GM12892 (cell line): ENCODE data around the gene TSPAN14.

ENCODE experiments used
- DNase-seq: peaks from one replicate; pipeline ENCODE4 v3.0.0; 2011; ENCODE audit not compliant: insufficient read length
- FAIRE-seq: peaks from 2 replicates; lab custom pipeline; 2011; peaks lifted over from hg19 to GRCh38; lab: Jason Lieb, UNC
- POLR2A ChIP-seq: IDR thresholded peaks from 2 replicates; pipeline ENCODE4 v1.6.1; 2011; ENCODE audit warnings: low read depth, low read length, control low read depth
- POLR2AphosphoS5 ChIP-seq: IDR thresholded peaks from 2 replicates; pipeline ENCODE4 v1.6.1; 2011; ENCODE audit warnings: low read depth, low read length, control low read depth
- TAF1 ChIP-seq: IDR thresholded peaks from 2 replicates; pipeline ENCODE4 v1.6.1; 2011; ENCODE audit warnings: low read depth, mild to moderate bottlenecking, control low read depth, low read length, borderline replicate concordance

TSPAN14 gene

GRCh38 chr10:80498078-80498832 lies 44.1 kb downstream of the TSPAN14 start:
- FAIRE-seq (no peak), DNase-seq (no peak)
- TF ChIP-seq TAF1 (no peak), POLR2A (no peak), POLR2AphosphoS5 (no peak)

- FAIRE-seq = no peak
- no peak for DNase-seq
- TF ChIP-seq POLR2A (no peak), TAF1 (no peak), POLR2AphosphoS5 (no peak)
Observed at GRCh38 chr10:80498833-80499741, 45.0 kb downstream of the TSPAN14 start.

GRCh38 chr10:80500572-80501380 lies 46.7 kb downstream of the TSPAN14 start:
- FAIRE-seq (no peak), DNase-seq (no peak)
- TF ChIP-seq POLR2AphosphoS5 = no peak
- no peak for TF ChIP-seq TAF1
- TF ChIP-seq POLR2A = no peak

DNA sequence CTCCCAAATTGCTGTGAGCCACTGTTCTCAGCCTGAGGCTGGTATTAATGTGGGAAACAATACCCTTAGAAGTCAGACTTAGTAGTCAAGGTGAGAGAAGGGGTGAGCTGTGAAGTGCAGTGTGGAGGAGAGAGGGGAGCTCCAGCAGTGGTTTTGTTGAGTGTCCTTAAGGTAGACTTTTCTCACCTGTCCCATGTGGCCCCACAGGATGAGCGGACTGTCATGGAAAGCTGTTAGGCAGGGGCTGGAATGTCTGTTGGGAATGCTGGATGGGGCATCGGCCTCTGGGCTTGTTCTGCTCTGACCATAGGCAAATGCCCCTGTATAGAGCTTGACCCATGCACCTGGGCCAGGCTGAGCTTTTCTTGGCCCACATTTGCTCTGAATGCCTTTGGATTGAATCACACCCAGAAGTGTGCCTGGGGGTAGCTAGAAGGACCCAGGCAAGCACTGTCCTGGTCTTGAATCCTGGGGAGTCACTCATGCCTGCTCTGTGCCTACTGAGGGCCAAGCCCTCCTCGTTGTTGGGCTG lies 47.3 kb downstream of the TSPAN14 start:
- no peak for TF ChIP-seq TAF1
- FAIRE-seq = no peak
- no peak for DNase-seq

- no peak for DNase-seq
- FAIRE-seq = no peak
- TF ChIP-seq TAF1 (no peak), POLR2A (no peak), POLR2AphosphoS5 (no peak)
Observed at GRCh38 chr10:80501913-80502521, 47.9 kb downstream of the TSPAN14 start.

- TF ChIP-seq POLR2A (no peak), POLR2AphosphoS5 (no peak), TAF1 (no peak)
- no peak for FAIRE-seq
Observed at GRCh38 chr10:80502621-80503583, 48.8 kb downstream of the TSPAN14 start.

DNA sequence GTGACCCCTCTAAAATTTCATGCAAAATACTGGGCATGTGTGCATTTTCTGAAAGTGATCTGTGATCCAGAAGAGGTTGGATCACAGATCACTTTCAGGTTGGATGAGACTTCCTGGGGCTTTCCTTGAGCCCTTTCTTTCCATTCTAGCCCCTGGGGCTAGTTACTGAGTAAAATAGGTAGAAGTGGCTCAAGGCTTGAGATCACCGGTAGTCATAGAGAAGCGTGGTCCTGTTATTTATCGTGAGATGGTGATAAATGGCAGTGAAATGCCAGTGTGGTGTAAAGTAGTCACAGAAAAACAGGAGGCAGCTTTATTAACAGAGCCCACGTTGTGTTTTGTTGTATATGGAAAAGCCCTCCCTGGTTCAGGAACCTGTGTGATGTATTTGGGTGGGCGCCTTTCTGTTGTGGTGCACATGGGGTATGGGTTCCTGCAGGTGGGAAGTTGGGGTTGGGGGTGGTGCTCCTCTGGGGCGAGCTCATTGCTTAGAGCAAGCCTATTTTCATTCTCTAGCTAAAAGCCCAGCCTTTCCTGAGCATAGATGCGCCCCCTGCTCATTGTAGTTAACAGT lies 49.6 kb downstream of the TSPAN14 start:
- no peak for DNase-seq
- FAIRE-seq = no peak
- TF ChIP-seq POLR2AphosphoS5 (no peak), POLR2A (no peak), TAF1 (no peak)

More at GRCh38 chr10:80502621-80503583, 48.8 kb downstream of the TSPAN14 start:
- no peak for DNase-seq

- no peak for TF ChIP-seq POLR2A
- no peak for TF ChIP-seq TAF1
- no peak for TF ChIP-seq POLR2AphosphoS5
- FAIRE-seq (no peak), DNase-seq (no peak)
Observed at GRCh38 chr10:80504158-80504811, 50.2 kb downstream of the TSPAN14 start.

DNA sequence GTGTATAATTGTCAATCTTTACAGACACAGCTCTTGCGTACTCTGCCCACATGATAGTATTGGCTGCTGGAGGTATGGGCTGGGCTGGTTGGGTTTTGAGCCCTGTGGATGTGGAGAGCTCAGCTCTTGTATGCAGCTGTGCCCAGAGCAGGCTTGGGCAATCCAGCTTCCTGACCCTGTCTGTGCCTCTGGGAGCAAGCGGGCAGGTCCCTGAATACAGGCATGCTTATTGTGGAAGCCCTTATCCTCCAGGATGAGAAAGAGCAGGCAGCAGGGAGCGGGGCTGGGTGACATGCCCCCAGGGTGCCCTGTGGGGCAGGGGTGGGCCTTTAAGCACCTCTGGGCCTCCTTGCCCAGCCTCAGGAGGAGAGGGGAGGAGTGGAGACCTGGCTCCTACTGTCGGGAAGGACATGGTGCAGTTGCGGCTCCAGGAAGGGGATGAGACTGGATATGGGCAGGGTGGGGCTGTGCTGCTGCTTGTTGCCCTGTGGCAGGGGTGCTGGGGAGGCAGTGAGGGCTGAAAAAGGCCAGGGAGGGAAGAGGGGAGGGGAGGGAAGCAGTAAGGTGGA lies 50.9 kb downstream of the TSPAN14 start:
- FAIRE-seq (no peak), DNase-seq (no peak)
- TF ChIP-seq POLR2A = no peak
- no peak for TF ChIP-seq POLR2AphosphoS5
- no peak for TF ChIP-seq TAF1

DNA sequence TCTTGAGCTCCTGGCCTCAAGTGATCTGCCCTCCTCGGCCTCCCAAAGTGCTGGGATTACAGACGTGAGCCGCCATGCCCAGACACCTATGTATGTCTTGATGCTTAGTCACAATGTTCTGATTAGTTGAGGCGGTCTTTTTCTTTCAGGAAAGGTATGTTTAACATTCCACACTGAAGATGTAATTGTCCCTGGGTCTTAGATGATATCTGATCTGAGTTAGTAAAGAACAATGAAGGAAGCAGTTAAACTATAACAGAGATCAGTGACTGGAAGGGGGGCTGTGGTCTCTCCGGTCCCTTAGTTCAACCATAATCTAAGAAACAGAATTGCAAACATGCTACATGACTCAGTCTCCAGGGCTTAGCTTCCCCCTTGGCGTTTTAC lies 52.1 kb downstream of the TSPAN14 start:
- TF ChIP-seq POLR2A (no peak), POLR2AphosphoS5 (no peak), TAF1 (no peak)
- FAIRE-seq = no peak
- DNase-seq = no peak
